Rectal smooth muscle tissue (tissue), 1 donor: ENCODE measurements around the gene RARRES2.
"Not testable (repeated sequence)": the region's sequence is repeated elsewhere in the genome, so short reads cannot be mapped to it uniquely, and the experiment has no call there.

Experiments
- H3K27ac ChIP-seq: one replicate; pipeline ENCODE4 v1.7.0; 2013; ENCODE audit warnings: low read depth, low read length, inconsistent platforms
- H3K27me3 ChIP-seq: one replicate; pipeline ENCODE4 v1.7.0; 2013; ENCODE audit warnings: low read length; ENCODE audit not compliant: control insufficient read depth, insufficient read depth
- H3K36me3 ChIP-seq: one replicate; pipeline ENCODE4 v1.7.0; 2013; ENCODE audit warnings: low read length; ENCODE audit not compliant: control insufficient read depth, insufficient read depth
- H3K4me1 ChIP-seq: one replicate; pipeline ENCODE4 v1.7.0; 2013; ENCODE audit warnings: low read length; ENCODE audit not compliant: control insufficient read depth, insufficient read depth
- H3K4me3 ChIP-seq: one replicate; pipeline ENCODE4 v1.7.0; 2013; ENCODE audit warnings: low read length
- H3K9ac ChIP-seq: one replicate; pipeline ENCODE4 v1.7.0; 2013; ENCODE audit warnings: low read length

Gene RARRES2

DNA sequence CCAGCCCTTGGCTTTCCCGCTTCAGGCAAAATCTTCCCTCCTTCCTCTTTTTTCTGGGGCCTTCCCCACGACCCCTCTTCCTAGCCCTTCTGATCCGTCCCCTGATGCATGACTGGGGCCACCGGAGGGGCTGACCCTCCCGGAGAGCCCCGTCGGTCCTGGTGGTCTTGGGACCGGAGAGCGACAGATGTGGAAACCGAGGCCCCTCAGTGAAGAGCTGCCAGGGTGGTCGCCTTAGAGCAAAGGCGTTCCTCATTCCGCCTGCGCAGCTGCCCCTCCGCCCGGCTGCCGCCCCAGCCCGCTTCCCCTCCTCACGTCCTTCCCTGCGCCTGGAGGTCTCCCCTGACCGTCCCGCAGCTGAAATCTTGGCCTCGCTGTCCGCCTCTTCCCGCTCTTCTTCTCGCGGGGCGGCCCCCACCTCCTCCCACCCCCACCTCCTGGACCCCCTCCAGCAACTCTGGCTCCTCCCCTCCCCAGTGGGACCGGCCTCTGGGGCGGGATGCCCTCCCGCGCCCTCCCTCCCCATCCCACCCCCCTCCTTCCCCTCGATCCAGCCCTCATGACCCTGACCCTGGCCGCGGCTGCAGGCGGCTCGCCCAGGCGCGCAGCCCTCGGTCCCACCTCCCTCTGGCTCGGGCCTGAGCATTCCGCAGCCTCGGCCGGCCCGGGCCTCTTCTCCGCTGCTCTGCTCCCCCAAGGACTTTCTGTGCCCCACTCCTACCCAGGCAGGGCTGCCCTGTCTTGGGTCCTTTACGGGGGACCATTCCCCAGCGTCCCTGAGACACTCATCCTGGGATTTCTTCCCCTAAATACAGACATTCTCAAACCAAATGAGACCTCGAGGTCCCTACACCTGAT is at the start of gene RARRES2:
Gene RARRES2 (minus strand): TSS at position 367 of the 858 bp plus-strand sequence. CDS start 1,020 bp downstream, outside the sequence.
- peak within 1 kb of the TSS; percentile 58 for H3K9ac ChIP-seq
- H3K27me3 ChIP-seq, result no peaks in the 10 kb centered on the region

DNA sequence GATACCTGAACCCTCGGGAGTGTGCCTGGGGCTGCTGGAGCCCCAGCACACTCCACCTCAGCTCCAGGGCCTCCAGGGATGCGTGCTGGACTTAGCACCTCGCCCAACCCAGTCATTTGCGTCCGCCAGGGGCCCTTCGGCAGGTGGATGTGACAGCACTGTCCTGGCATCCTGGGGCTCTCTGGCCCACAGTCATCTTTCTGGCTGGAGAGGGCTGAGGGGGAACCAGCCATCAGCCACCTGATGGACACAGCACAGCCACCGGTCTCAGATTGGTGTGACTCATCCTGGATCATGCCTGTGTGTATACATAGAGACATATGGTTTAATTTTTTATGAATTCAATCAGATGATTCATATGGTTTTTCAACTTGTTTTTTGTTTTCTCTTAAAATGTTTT is 48.8 kb upstream of the RARRES2 start:
- Histone ChIP-seq H3K9ac (no peak overlapping the region), H3K27ac (no peak overlapping the region), H3K36me3 (no peaks in the 10 kb centered on the region), H3K4me1 (peaks cover 10% of the 10 kb centered on the region), H3K4me3 (no peak overlapping the region), H3K27me3 (no peaks in the 10 kb centered on the region)

More for the DNA sequence above, at the start of gene RARRES2:
- peaks cover 11% of the 10 kb centered on the region for H3K4me1 ChIP-seq
- peak within 1 kb of the TSS; percentile 81 for H3K4me3 ChIP-seq
- no peaks in the 10 kb centered on the region for H3K36me3 ChIP-seq
- peak within 1 kb of the TSS; percentile 84 for H3K27ac ChIP-seq

DNA sequence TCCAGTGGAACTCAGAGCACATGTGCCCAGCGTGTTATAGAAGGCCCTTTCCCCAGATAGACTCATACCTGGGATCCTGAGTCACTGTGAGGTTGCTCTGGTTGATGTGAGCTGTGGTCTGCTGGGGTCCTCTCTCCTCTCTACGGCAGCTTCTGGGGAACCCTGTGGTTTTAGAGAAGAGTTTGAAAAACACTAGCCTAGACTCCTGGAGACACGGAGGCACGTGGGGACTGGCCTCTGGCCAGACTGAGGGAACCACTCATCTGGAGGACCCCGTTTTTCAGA is 48.0 kb upstream of the RARRES2 start:
- Histone ChIP-seq H3K36me3 (no peaks in the 10 kb centered on the region), H3K4me1 (peaks cover 10% of the 10 kb centered on the region), H3K9ac (no peak overlapping the region), H3K27me3 (no peaks in the 10 kb centered on the region), H3K4me3 (no peak overlapping the region), H3K27ac (no peak overlapping the region)

DNA sequence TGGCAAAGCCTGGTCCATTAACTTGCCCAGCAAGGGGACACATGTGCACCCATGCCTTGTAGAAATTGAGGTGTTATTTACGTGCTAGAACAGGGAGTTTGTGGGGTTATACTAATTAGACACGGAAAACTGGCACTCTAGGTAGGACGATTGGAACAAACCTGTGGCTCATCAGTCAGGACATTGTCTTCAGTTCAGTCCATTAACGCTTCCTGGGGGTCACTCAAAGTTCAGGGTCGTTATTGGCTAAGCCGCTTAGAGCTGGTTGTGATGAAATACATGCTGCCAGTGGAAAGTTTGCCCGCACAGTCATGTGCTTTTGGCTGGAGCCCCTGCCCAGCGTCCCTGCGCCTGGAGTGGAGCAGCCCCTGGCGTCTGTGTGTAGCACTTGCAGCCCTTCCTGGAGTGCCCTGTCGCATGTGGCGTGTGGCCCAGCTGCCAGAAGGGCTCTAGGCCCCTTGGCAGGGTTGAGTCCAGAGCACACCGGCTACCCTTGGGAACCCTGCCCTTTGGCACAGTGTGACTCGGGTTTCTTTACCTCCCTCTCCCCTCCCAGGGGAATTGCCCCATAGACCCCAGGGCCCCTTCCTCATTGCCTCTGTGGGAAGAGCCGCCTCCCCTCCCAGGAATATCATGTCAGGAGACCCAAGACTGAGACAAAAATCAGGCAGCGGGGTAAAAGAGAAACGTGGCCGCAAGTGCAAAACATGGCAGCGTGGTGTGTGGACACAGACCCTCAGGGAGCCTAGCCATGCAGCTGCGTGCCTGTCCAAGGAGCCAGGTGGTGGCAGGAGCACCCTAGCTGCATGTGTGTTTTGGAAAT is 47.5 kb upstream of the RARRES2 start:
- Histone ChIP-seq H3K27ac (peak overlapping the region; percentile 50), H3K27me3 (no peaks in the 10 kb centered on the region), H3K9ac (no peak overlapping the region), H3K4me3 (no peak overlapping the region), H3K4me1 (peaks cover 10% of the 10 kb centered on the region), H3K36me3 (no peaks in the 10 kb centered on the region)

DNA sequence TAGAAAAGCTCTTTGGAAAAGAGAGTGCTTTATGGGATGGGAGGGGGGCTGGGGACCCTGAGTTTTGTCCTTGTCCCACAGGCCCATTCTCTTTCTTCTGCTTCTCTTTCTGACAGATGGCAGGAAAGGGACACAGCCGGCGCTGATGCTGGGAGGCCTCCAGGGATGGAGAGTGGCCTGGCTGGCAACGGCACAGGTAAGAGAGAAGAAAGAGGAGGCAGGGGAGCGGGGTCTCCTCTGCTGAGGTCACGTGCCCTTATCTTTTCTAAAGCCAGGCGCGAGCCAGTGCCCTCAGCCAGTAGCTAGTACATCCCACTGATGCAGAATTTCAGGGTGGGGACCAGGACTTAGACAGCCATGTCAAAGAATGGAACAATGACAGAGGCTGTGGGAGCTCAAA is 46.9 kb upstream of the RARRES2 start:
- Histone ChIP-seq H3K4me3 (no peak overlapping the region), H3K4me1 (peaks cover 10% of the 10 kb centered on the region), H3K9ac (no peak overlapping the region), H3K27me3 (no peaks in the 10 kb centered on the region), H3K27ac (peak overlapping the region; percentile 50), H3K36me3 (no peaks in the 10 kb centered on the region)

DNA sequence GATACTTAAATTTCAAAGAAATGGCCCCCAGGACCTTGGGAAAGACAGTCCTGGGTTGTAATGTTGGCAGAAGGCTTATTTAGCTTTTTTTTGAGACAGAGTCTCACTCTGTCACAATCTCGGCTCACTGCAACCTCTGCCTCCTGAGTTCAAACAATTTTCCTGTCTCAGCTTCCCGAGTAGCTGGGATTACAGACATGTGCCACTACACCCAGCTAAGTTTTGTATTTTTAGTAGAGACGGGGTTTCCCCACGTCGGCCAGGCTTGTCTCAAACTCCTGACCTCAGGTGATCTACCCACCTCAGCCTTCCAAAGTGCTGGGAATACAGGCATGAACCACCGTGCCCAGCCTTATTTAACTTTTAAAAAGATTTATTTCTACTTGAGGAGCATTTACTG is 44.5 kb upstream of the RARRES2 start:
- H3K36me3 ChIP-seq, H3K27ac ChIP-seq, H3K27me3 ChIP-seq, H3K4me3 ChIP-seq, H3K9ac ChIP-seq: not testable (repeated sequence)
- peaks cover 10% of the 10 kb centered on the region for H3K4me1 ChIP-seq

DNA sequence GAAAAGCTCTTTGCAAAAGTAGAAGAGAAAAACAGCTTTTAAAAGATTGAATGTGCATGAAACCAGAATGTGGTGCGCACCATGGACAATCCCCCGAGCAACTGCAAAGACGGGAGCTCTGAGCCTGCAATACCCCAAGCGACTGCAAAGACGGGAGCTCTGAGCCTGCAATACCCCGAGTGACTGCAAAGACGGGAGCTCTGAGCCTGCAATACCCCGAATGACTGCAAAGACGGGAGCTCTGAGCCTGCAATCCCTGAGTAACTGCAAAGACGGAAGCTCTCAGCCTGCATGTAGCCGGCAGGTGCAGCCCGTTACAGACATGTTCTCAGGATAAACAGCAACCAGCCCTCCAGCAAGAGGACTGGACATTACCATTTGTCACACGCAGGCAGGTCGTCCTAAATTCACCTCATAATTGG is 43.9 kb upstream of the RARRES2 start:
- no peak overlapping the region for H3K4me3 ChIP-seq
- H3K27me3 ChIP-seq, result no peaks in the 10 kb centered on the region
- H3K4me1 ChIP-seq, result peaks cover 12% of the 10 kb centered on the region
- no peaks in the 10 kb centered on the region for H3K36me3 ChIP-seq
- no peak overlapping the region for H3K9ac ChIP-seq
- no peak overlapping the region for H3K27ac ChIP-seq

DNA sequence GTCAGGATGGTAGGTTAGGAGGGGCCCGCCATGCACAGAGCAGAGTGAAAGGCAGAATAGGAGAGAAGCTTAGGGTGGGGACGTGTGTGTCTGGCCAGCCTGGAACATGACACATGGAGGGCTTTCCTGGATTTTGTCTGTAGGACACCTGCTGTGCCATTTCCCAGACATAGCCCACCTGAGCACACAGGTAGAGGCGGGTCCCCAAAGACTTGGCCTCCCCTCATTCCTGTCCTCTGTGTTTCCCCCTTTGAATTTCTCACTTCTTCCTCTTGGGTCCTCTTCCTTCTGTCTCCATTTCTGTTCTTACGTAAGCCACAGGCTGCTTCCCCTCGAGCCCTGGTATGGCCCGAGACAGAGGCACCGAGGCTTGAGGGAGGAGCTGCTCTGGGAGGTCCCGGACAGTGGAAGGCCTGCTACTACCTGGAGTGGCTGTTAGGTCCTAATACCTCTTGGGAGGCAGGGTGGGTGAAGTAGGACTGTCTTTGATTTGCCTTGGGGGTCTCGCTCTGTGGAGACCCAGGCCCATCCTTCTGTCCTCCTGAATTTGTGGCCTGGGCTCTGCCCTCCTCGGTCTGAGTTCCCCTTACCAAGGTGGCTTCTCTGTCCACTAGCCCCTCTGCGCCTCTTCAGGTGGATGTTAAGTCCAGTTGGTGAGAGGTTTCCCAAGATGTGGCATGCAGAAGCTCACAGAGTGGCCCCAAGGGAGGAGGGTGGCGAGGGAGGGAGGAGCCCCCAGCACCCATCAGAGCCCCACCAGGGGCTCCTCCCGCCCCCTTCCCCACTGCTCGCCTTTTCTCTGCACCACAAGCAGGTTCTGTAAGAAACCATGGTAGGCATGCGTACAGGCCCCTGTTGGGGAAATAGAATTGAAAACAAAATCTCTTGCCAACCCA is 43.2 kb upstream of the RARRES2 start:
- Histone ChIP-seq H3K36me3 (no peaks in the 10 kb centered on the region), H3K27me3 (no peaks in the 10 kb centered on the region), H3K9ac (no peak overlapping the region), H3K27ac (peak overlapping the region; percentile 6), H3K4me3 (no peak overlapping the region), H3K4me1 (peaks cover 16% of the 10 kb centered on the region)

DNA sequence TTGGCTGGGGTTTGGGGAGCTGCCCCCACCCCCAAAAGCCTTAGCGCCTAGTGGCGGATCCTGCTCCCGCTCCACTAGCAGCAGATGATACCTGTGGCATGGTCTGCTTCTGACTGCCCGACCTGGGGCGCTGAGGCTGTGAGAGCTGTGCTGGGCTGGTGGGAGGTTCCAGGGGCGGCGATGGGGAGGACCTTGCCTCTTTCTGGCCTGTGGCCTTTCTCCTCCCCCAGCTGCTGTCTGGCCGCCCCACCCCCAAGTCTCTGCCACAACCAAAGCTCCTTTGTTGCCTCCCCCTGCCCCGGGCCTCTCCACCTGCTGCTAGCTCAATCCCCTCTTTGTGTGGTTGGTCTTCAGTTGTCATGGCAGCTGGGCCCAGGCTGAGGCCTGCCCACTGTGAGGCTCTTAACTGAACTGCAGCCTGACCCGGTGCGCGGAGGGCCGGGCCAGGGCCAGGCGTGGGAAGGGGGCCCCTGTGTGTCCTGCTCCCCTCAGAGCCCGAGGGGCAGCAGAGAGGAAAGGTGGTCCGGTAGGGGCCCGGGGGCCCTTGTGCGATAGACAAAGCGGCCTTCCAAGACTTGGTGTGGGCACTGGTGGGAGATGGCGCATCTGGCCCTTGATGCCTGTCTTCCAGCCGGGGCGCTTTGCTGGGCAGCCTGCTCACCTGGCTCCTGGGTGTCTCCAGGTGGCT is 42.4 kb upstream of the RARRES2 start:
- Histone ChIP-seq H3K27ac (peak overlapping the region; percentile 6), H3K9ac (no peak overlapping the region), H3K27me3 (no peaks in the 10 kb centered on the region), H3K4me1 (peaks cover 11% of the 10 kb centered on the region), H3K36me3 (no peaks in the 10 kb centered on the region), H3K4me3 (no peak overlapping the region)

DNA sequence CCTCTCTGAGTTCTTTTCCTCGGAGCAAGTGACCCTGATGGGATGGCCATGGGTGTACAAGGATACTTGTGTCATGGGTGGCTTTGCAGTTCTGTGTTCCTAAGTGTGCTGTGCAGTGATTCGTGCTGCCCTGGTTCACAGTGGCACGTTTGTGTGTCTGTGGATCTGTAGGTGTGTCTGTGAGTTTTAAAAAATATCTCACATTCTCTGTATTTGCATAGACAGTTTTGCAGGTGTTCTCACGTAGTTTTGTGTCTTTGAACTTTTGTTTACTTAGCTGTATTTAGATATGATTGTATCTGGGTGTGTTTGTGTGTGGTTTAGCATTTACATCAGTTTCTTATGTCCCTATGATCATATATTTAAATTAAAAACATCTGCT is 41.4 kb upstream of the RARRES2 start:
- Histone ChIP-seq H3K27me3 (no peaks in the 10 kb centered on the region), H3K9ac (no peak overlapping the region), H3K36me3 (no peaks in the 10 kb centered on the region), H3K4me1 (peaks cover 12% of the 10 kb centered on the region), H3K27ac (no peak overlapping the region), H3K4me3 (no peak overlapping the region)

DNA sequence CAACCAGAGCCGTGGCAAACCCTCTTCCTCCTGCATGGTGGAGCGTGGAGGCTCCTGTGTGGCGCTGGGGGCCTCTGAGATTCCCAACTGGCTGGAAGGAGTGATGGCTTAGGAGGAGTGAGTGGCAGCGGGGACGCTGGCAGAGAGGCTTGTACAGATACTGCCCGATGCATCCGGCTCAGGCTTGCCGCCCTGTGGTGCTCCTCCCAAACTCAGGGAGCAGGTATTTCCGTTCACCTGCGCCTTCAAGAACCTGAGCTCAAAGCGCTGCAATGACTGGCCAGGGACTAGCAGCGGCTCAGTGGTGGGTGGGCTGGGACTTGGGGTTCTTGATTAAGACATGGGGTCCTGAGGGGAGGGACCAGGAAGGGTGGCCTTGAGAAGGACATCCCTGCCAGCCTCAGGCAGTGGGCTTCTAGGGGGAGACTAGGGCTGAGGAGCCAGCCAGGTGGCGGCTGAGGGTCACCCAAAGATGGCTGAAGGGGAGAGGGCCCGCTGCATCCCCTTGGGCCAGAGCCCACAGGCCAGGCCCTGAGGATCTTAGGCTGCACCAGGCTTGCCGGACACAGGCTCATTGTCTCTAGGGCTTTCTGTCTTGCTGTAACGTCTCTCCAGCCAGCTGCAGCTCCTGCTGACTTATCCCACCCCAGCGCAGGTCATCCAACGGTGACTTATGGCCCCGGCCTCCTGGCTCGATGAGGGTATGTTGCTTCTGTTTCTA is 40.9 kb upstream of the RARRES2 start:
- Histone ChIP-seq H3K27me3 (no peaks in the 10 kb centered on the region), H3K4me1 (peaks cover 12% of the 10 kb centered on the region), H3K4me3 (peak overlapping the region; percentile 9), H3K9ac (no peak overlapping the region), H3K27ac (no peak overlapping the region), H3K36me3 (no peaks in the 10 kb centered on the region)
